Neural cell (in vitro differentiated cells): ENCODE results near the gene CRISP3. TPM values are rescaled to one million over a fixed set of nuclear protein-coding genes. Genes with fewer than 3 reads are reported as not detected.

Source experiments
- polyA plus RNA-seq: library from polyadenylated mRNA; depleted of rRNA; stranded (reverse); fragments of >200 nt; gene quantifications from 2 replicates; pipeline ENCODE4 v1.2.3, GENCODE V29; 2014

Gene CRISP3
- polyA plus RNA-seq, 1 donor from 2014 or later: not detected

Other genes with a start within 250 kb of the CRISP3 start
- not detected in 2 replicates for gene GLYATL3, start 244.5 kb downstream of the CRISP3 start, polyA plus RNA-seq
- not detected in 2 replicates for gene C6orf141, start 193.7 kb downstream of the CRISP3 start, polyA plus RNA-seq
- gene RHAG, start 107.5 kb downstream of the CRISP3 start, polyA plus RNA-seq: not detected in 2 replicates
- not detected in 2 replicates for gene CRISP2, start 30.8 kb downstream of the CRISP3 start, polyA plus RNA-seq
- gene PGK2, start 42.9 kb upstream of the CRISP3 start, polyA plus RNA-seq: not detected in 2 replicates
- not detected in 2 replicates for gene CRISP1, start 122.1 kb upstream of the CRISP3 start, polyA plus RNA-seq
- not detected in 2 replicates for gene DEFB114, start 219.8 kb upstream of the CRISP3 start, polyA plus RNA-seq
- gene DEFB113, start 225.2 kb upstream of the CRISP3 start, polyA plus RNA-seq: not detected in 2 replicates